Erythroblast (primary cell): ENCODE results near the gene KCNQ2.

Source experiments
- GATA1 ChIP-seq: IDR thresholded peaks from 2 replicates; pipeline ENCODE4 v1.6.1; 2011; ENCODE audit warnings: low read depth, mild to moderate bottlenecking, control low read depth, low read length, moderate library complexity
- POLR2A ChIP-seq: IDR thresholded peaks from 2 replicates; pipeline ENCODE4 v1.6.1; 2011; ENCODE audit warnings: mild to moderate bottlenecking, low read length

DNA sequence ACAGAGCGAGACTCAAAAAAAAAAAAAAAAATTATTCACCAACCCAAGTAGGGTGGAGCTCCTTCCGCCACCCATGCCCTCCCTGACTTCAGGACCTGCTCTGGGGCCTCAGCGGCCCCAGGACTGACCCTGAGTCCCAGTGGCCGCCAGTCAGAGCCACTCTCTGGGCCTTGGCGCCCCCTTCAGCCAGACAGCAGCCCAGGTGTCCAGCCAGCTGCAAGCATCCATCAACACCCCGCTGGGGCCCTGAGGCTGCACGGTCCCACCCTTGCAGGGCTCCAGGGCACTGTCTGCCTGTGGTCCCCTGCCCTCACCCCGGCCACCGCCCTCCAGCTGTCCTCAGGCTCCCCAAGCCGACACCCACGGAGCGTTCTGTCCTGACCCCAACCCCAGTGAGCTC, 11.4 kb upstream of the KCNQ2 start:
- no peak for TF ChIP-seq POLR2A
- no peak for TF ChIP-seq GATA1
